ENCODE measurements around the gene IYD. TPM values are rescaled to one million over a fixed set of nuclear protein-coding genes. Genes with fewer than 3 reads are reported as not detected.

IYD gene
- total and polyA plus RNA-seq, 10 donors = not detected

- Histone ChIP-seq H3K27ac (no peak overlapping the region), H3K27me3 (replicated peaks in 1 of 7) (no peaks in the 10 kb centered on the region), H3K4me1 (peaks cover 0 to 11% (median 5%) of the 10 kb centered on the region in 6 donors), H3K4me3 (no peak overlapping the region), H3K9me3 (no peaks in the 10 kb centered on the region), H3K36me3 (no peaks in the 10 kb centered on the region)
- 84 to 92% (median 86%) methylated on average over 6 of the region's 6 CpGs for WGBS, 5 donors
- TF ChIP-seq, protein P1, sequence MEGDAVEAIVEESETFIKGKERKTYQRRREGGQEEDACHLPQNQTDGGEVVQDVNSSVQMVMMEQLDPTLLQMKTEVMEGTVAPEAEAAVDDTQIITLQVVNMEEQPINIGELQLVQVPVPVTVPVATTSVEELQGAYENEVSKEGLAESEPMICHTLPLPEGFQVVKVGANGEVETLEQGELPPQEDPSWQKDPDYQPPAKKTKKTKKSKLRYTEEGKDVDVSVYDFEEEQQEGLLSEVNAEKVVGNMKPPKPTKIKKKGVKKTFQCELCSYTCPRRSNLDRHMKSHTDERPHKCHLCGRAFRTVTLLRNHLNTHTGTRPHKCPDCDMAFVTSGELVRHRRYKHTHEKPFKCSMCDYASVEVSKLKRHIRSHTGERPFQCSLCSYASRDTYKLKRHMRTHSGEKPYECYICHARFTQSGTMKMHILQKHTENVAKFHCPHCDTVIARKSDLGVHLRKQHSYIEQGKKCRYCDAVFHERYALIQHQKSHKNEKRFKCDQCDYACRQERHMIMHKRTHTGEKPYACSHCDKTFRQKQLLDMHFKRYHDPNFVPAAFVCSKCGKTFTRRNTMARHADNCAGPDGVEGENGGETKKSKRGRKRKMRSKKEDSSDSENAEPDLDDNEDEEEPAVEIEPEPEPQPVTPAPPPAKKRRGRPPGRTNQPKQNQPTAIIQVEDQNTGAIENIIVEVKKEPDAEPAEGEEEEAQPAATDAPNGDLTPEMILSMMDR (IDR thresholded peaks at IDR 0.05 in 8 of 11, conservative IDR thresholded peaks at IDR 0.05 in 3 of 11) = no peak
- TF ChIP-seq POLR2A (IDR thresholded peaks at IDR 0.05) (no peak), POLR2AphosphoS5 (IDR thresholded peaks at IDR 0.05) (no peak)
- intact Hi-C loops (cut with DNase I; ENCODE audit: low total_unique reads) = no loop called here
- DNase-seq = no peak
Measured at GRCh38 chr6:150328744-150329405, 39.9 kb upstream of the IYD start.

- no peak overlapping the region for H3K4me3 ChIP-seq
- intact Hi-C loops (cut with DNase I; ENCODE audit: low total_unique reads) = no loop called here
Measured at GRCh38 chr6:150331344-150331743, 37.5 kb upstream of the IYD start.

GRCh38 chr6:150332939-150333584 lies 35.8 kb upstream of the IYD start:
- H3K4me1 ChIP-seq = no peaks in the 10 kb centered on the region
- H3K27ac ChIP-seq = no peak overlapping the region
- H3K27me3 ChIP-seq (replicated peaks in 1 of 7) = peaks cover 0 to 8% (median 0%) of the 10 kb centered on the region in 7 donors
- H3K36me3 ChIP-seq = no peaks in the 10 kb centered on the region
- no peaks in the 10 kb centered on the region for H3K9me3 ChIP-seq
- DNase-seq = no peak
- no peak for TF ChIP-seq POLR2AphosphoS5 (IDR thresholded peaks at IDR 0.05)
- no peak for TF ChIP-seq POLR2A (IDR thresholded peaks at IDR 0.05)
- TF ChIP-seq, protein P1 (IDR thresholded peaks at IDR 0.05 in 8 of 11, conservative IDR thresholded peaks at IDR 0.05 in 3 of 11) = no peak
- no peak overlapping the region for H3K4me3 ChIP-seq
- intact Hi-C loops (cut with DNase I; ENCODE audit: low total_unique reads) = no loop called here
- WGBS, 5 donors = 91 to 94% (median 94%) methylated on average over 21 of the region's 21 CpGs

More at GRCh38 chr6:150331344-150331743, 37.5 kb upstream of the IYD start:
- Histone ChIP-seq H3K4me1 (no peaks in the 10 kb centered on the region), H3K9me3 (no peaks in the 10 kb centered on the region), H3K27me3 (replicated peaks in 1 of 7) (peaks cover 0 to 6% (median 0%) of the 10 kb centered on the region in 7 donors), H3K27ac (no peak overlapping the region), H3K36me3 (no peaks in the 10 kb centered on the region)
- TF ChIP-seq POLR2A (IDR thresholded peaks at IDR 0.05) = no peak
- TF ChIP-seq POLR2AphosphoS5 (IDR thresholded peaks at IDR 0.05) = no peak
- TF ChIP-seq, protein P1 (IDR thresholded peaks at IDR 0.05 in 8 of 11, conservative IDR thresholded peaks at IDR 0.05 in 3 of 11) = no peak
- no peak for DNase-seq

- Histone ChIP-seq H3K4me3 (no peak overlapping the region), H3K27ac (no peak overlapping the region), H3K4me1 (no peaks in the 10 kb centered on the region), H3K9me3 (no peaks in the 10 kb centered on the region), H3K27me3 (replicated peaks in 1 of 7) (peaks cover 0 to 8% (median 0%) of the 10 kb centered on the region in 7 donors), H3K36me3 (no peaks in the 10 kb centered on the region)
- DNase-seq = no peak
- 86 to 100% (median 95%) methylated on average over 2 of the region's 2 CpGs for whole genome bisulfite sequencing, 5 donors
- intact Hi-C loops (cut with DNase I; ENCODE audit: low total_unique reads) = no loop called here
- no peak for TF ChIP-seq POLR2AphosphoS5 (IDR thresholded peaks at IDR 0.05)
- TF ChIP-seq POLR2A (IDR thresholded peaks at IDR 0.05) = no peak
- TF ChIP-seq, protein P1 (IDR thresholded peaks at IDR 0.05 in 8 of 11, conservative IDR thresholded peaks at IDR 0.05 in 3 of 11) = no peak
Measured at GRCh38 chr6:150333585-150333941, 35.2 kb upstream of the IYD start.
